HG03571 (cell line): ENCODE measurements around the gene SLC4A1.

Source experiments
- ATAC-seq: cut with Tn5 transposase; IDR thresholded peaks from one replicate; pipeline ENCODE4 v1.9.1; 2021; ENCODE audit not compliant: unreplicated experiment

Gene SLC4A1

GRCh38 chr17:44284024-44284400 is 16.1 kb upstream of the SLC4A1 start:
- ATAC-seq, result no peak

GRCh38 chr17:44283344-44284023 is 15.5 kb upstream of the SLC4A1 start:
- ATAC-seq, result no peak

- no peak for ATAC-seq
These were observed 14.3 kb upstream of the SLC4A1 start for GRCh38 chr17:44282264-44282663.

- no peak for ATAC-seq
These were observed 13.6 kb upstream of the SLC4A1 start for GRCh38 chr17:44281570-44281969.

- no peak for ATAC-seq
These were observed 12.5 kb upstream of the SLC4A1 start for GRCh38 chr17:44280392-44280937.

- ATAC-seq, result peak; percentile 84
These were observed 11.9 kb upstream of the SLC4A1 start for GRCh38 chr17:44279666-44280391.

- ATAC-seq, result no peak
These were observed 11.4 kb upstream of the SLC4A1 start for GRCh38 chr17:44279346-44279665.

- ATAC-seq, result no peak
These were observed 10.0 kb upstream of the SLC4A1 start for GRCh38 chr17:44277976-44278375.

- ATAC-seq, result no peak
These were observed 5.7 kb upstream of the SLC4A1 start for GRCh38 chr17:44273607-44274006.

GRCh38 chr17:44272954-44273353 is 5.0 kb upstream of the SLC4A1 start:
- no peak for ATAC-seq

GRCh38 chr17:44272321-44272951 is 4.5 kb upstream of the SLC4A1 start:
- no peak for ATAC-seq

- ATAC-seq, result no peak
These were observed 1.8 kb upstream of the SLC4A1 start for GRCh38 chr17:44269535-44270240.

- ATAC-seq, result no peak
These were observed 987 bp upstream of the SLC4A1 start for GRCh38 chr17:44268709-44269534.

- ATAC-seq, result no peak
These were observed 825 bp downstream of the SLC4A1 start for GRCh38 chr17:44267165-44267455.

- no peak for ATAC-seq
These were observed 1.4 kb downstream of the SLC4A1 start for GRCh38 chr17:44266402-44267164.

- no peak for ATAC-seq
These were observed 4.5 kb downstream of the SLC4A1 start for GRCh38 chr17:44263345-44263902.

- no peak for ATAC-seq
These were observed 5.2 kb downstream of the SLC4A1 start for GRCh38 chr17:44262654-44263225.

GRCh38 chr17:44260296-44260695 is 7.6 kb downstream of the SLC4A1 start:
- ATAC-seq, result no peak

GRCh38 chr17:44258811-44259351 is 9.1 kb downstream of the SLC4A1 start:
- ATAC-seq, result no peak
